ENCODE results near the gene USF3.
A peak's percentile ranks its signal among the peaks of the same experiment; 100 is the strongest.

USF3 gene

DNA sequence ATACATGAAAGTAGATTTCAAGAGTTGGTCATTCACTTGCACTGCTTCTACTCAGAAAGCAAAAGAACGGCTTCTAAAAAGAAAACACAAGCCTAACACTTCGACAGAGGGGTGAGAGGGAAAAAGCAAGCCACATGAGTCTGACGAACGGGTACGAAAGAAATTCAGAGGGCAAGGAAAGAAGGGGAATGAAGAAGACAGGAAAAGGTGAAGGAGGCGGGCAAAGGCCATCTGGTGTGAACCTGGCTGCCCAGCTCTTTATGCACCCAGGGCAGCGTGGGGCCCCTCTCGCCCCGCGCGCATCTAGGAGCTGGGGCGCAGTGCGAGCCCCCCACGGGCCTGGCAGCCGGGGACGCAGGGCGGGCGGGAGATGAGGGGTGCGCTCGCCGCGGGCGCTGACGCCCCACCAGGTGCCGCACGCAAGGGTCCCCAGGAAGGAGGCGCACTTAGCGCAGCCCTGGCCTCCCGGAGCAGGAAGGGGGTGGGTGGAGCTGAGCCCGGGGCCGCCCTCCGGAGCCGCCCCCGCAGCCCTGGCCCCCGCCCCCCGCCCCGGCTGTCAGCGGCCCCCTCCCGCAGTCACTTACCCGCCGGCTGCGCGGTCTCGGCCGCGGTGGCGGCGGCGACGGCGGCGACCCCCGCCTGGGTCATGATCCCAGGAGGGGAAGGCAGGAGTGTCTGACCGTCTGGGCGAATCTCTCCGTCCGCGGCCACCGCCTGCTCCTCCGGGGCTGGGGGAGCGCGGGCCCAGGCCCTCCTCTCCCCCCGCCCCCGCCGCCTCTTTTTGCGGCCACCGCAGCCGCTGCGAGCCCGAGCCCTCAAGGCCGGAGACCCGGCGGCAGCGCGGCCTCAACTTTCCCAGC, at the start of gene USF3:
Gene USF3 (minus strand): TSS at position 857 of the 860 bp plus-strand sequence. CDS start 21,764 bp downstream, outside the sequence.
- DNase-seq (ENCODE audit: low read depth in 1 of 2, low spot score in 1 of 2), result peak; percentile 56 to 73

- DNase-seq (ENCODE audit: low read depth in 1 of 2, low spot score in 1 of 2), result peak; percentile 89 to 90
Measured at GRCh38 chr3:113745756-113746547, 49.5 kb upstream of the USF3 start, which contains the start of gene NAA50. TSS of gene NAA50 (minus strand) at chr3:113746249. CDS start at chr3:113745949, 300 bp downstream.

DNA sequence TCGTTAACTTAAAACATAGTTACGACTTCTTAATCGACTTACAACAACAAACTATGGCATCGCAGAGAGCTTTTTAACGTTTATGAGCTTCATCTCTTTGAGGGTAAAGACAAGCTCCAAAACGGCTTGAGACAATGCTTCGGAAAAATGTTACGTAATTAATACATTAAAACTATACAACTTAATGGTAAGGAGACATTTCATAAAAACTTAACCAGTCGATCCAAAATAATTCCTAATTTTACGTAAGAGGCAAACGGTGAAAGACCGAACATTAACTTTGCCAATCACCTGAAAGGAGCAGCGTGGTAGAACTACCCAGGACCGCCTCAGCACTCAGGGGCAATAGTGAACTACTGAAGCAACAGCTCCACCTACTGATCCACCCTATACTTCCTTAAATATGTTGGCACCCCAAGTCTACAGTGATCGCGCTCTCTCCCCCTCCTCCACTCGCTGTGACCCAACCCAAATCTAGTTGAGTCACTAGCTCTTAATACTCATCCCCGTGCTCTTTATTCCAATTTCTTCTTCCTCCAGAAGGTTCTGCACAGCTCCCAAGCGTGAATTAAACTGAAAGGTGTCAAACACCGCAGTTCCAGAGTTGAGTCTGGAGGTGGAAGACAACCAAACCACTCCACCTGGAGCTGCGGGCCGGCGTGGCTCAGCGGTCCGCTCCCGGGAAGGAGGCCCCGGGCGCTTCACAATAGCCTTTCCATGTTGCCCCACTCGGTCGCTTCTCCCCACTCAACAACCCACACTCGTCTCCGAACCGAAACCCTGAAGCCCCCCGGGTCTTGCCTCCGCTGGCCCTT, 48.7 kb upstream of the USF3 start:
- DNase-seq (ENCODE audit: low read depth in 1 of 2, low spot score in 1 of 2), result peak; percentile 30 to 78

DNA sequence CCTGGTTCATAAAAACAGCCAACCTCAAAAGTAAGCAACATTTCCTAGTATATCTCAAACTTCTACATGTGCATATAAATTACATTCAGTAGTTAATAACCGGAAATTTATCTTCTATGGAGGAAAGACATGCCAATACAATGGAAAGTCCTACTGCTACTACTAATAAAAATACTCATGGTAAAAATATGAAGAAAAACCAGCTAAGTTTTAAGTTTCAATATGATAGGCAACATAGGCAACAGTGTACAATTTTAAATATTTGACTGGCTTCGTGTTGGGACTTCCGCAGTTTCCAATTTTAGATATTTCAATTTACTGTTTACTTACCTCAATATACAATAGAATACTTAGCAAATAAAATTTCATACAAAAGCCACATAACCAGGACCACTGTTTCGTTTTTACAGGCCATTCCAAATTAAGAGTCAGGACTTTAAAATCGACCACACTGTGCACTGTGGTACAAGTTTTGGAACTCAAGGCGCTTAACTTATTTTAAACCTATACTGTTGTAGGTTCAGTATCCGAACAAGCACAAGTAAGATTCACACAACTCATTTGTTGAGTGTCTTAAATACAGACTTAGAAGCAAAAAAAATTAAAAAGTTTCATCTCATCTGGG, 46.7 kb upstream of the USF3 start:
- DNase-seq (ENCODE audit: low read depth in 1 of 2, low spot score in 1 of 2), result no peak

- no peak for DNase-seq (ENCODE audit: low read depth in 1 of 2, low spot score in 1 of 2)
Measured at GRCh38 chr3:113741620-113742019, 45.2 kb upstream of the USF3 start.

- DNase-seq (ENCODE audit: low read depth in 1 of 2, low spot score in 1 of 2), result no peak
Measured at GRCh38 chr3:113741086-113741485, 44.6 kb upstream of the USF3 start.

GRCh38 chr3:113736548-113737089, 40.2 kb upstream of the USF3 start:
- DNase-seq (ENCODE audit: low read depth in 1 of 2, low spot score in 1 of 2), result peak in 1 of 2 donors; percentile 19

- no peak for DNase-seq (ENCODE audit: low read depth in 1 of 2, low spot score in 1 of 2)
Measured at GRCh38 chr3:113731694-113732093, 35.3 kb upstream of the USF3 start.

GRCh38 chr3:113730550-113730949, 34.1 kb upstream of the USF3 start:
- DNase-seq (ENCODE audit: low read depth in 1 of 2, low spot score in 1 of 2), result no peak

- DNase-seq (ENCODE audit: low read depth in 1 of 2, low spot score in 1 of 2), result no peak
Measured at GRCh38 chr3:113728661-113729060, 32.2 kb upstream of the USF3 start.

- DNase-seq (ENCODE audit: low read depth in 1 of 2, low spot score in 1 of 2), result no peak
Measured at GRCh38 chr3:113721636-113722035, 25.2 kb upstream of the USF3 start.

- DNase-seq (ENCODE audit: low read depth in 1 of 2, low spot score in 1 of 2), result no peak
Measured at GRCh38 chr3:113719758-113720157, 23.3 kb upstream of the USF3 start.

- no peak for DNase-seq (ENCODE audit: low read depth in 1 of 2, low spot score in 1 of 2)
Measured at GRCh38 chr3:113719294-113719693, 22.9 kb upstream of the USF3 start.

DNA sequence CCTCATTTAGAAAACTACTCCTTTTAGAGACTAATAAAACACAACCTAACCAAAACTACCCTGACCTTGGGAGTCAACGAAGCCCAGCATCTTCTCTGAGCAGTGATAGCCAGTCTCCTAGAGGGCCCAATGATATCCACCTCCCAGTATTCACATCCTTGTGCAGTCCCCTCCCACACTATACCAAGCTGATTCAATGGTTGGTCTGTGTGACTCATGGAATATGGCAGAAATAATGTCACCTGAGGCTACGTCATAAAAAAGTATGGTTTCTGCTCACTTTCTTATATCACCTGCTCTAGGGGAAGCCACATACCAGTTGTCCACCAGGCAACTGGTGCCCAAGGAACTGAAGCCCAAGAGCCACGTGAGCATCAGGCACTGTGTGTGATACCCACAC, 21.4 kb upstream of the USF3 start:
- DNase-seq (ENCODE audit: low read depth in 1 of 2, low spot score in 1 of 2), result no peak

- DNase-seq (ENCODE audit: low read depth in 1 of 2, low spot score in 1 of 2), result no peak
Measured at GRCh38 chr3:113717308-113717707, 20.9 kb upstream of the USF3 start.

DNA sequence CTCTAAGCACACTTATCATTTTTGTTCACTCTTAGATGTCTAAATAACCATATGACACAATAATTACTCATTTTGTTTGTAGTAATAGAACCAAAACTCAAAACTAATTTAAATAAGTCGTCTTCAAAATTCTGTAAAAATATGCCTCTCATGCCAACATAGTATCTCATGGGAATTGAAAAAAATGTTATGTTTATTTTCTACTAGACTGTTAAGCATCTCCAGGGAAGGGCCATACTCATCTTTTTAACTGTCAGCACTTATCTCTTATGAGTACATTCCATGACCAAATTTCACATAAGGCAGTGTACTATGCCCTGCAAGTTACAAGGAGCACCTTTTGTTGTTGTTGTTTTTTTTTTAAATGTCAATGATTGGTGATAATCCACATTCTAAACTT, 18.3 kb upstream of the USF3 start:
- no peak for DNase-seq (ENCODE audit: low read depth in 1 of 2, low spot score in 1 of 2)

DNA sequence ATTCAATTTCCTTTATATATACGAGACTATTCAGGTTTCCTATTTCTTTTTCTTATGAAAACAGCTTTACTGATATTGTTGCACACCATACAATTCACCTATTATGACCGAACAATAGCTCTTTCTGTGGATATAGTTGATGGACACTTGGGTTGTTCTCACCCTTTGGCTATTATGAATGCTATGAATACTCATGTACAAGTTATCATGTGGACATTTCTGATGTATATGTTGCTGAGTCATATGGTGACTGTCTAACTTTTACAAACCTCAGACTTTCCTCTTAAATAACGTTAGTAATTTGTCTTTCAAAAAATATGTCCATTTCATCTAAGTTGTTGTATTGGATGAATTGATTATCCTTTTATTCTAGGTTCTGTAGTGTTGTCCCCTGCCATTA, 15.7 kb upstream of the USF3 start:
- DNase-seq (ENCODE audit: low read depth in 1 of 2, low spot score in 1 of 2), result no peak

- DNase-seq (ENCODE audit: low read depth in 1 of 2, low spot score in 1 of 2), result no peak
Measured at GRCh38 chr3:113707835-113708234, 11.4 kb upstream of the USF3 start.

DNA sequence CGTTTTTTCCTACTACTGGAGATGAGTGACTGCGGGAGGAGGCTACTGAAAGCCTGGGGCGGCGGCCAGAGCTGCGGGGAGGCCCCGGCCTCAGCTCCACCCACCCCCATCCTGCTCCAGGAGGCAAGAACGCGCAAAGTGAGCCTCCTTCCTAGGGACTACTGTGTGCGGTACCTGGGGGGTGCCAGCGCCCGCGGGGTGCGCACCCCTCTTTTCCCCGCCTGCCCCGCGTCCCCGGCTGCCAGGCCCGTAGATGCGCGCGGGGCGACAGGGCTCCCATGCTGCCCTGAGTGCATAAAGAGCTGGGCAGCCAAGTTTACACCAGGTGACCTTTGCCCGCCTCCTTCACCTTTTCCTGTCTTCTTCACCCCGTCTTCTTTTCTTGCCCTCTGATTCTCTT, 2.5 kb upstream of the USF3 start:
- DNase-seq (ENCODE audit: low read depth in 1 of 2, low spot score in 1 of 2), result no peak

GRCh38 chr3:113698213-113698742, 1.8 kb upstream of the USF3 start:
- DNase-seq (ENCODE audit: low read depth in 1 of 2, low spot score in 1 of 2), result no peak

Data from activated CD4-positive, alpha-beta T cell treated with anti-CD3 and anti-CD28 coated beads, Interleukin-2, amount 50 U/mL, for 24 hours (primary cell).